GM19238 (cell line): ENCODE results near the gene IL6.
A peak's percentile ranks its signal among the peaks of the same experiment; 100 is the strongest.
"Not testable (repeated sequence)": the region's sequence is repeated elsewhere in the genome, so short reads cannot be mapped to it uniquely, and the experiment has no call there.

Source experiments
- DNase-seq: peaks from one replicate; pipeline ENCODE4 v3.0.0; 2011; ENCODE audit warnings: low spot score; ENCODE audit not compliant: insufficient read length

The IL6 gene

DNA sequence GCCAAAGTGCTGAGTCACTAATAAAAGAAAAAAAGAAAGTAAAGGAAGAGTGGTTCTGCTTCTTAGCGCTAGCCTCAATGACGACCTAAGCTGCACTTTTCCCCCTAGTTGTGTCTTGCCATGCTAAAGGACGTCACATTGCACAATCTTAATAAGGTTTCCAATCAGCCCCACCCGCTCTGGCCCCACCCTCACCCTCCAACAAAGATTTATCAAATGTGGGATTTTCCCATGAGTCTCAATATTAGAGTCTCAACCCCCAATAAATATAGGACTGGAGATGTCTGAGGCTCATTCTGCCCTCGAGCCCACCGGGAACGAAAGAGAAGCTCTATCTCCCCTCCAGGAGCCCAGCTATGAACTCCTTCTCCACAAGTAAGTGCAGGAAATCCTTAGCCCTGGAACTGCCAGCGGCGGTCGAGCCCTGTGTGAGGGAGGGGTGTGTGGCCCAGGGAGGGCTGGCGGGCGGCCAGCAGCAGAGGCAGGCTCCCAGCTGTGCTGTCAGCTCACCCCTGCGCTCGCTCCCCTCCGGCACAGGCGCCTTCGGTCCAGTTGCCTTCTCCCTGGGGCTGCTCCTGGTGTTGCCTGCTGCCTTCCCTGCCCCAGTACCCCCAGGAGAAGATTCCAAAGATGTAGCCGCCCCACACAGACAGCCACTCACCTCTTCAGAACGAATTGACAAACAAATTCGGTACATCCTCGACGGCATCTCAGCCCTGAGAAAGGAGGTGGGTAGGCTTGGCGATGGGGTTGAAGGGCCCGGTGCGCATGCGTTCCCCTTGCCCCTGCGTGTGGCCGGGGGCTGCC lies at the start of gene IL6:
Gene IL6 (plus strand): TSS at position 294 of the 807 bp plus-strand sequence. CDS start 63 bp downstream, at position 357.
- no peak for DNase-seq

DNA sequence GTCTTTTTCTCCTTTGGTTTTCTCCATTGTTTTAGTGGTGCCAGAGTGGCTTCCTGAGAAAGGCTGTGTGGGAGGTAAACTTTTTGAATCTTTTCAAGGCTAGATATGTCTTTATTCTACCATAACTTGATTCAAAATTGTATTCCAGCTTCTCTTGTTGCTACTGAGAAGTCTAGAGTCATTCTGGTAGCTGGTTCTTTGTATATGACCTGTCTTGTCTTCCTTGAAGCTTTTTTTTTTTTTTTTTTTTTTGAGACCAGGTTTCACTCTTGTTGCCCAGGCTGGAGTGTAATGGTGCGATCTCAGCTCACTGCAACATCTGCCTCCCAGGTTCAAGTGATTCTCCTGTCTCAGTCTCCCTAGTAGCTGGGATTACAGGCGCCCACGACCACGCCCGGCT lies 49.7 kb upstream of the IL6 start:
- DNase-seq: not testable (repeated sequence)

DNA sequence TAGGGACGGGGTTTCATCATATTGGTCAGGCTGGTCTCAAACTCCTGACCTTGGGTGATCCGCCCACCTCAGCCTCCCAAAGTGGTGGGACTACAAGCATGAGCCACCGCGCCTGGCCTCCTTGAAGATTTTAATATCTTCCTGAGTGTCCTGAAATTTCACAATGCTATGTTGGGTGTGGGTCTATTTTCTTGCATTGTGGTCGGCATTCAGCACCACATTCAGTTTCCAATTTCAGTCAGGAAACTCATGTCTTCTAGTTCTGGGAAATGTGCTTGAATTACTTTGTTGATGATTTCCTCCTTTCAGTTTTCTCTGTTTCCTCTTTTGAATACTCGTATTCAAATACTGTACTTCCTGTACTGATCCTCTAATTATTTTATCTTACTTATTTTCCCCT lies 49.3 kb upstream of the IL6 start:
- no peak for DNase-seq

DNA sequence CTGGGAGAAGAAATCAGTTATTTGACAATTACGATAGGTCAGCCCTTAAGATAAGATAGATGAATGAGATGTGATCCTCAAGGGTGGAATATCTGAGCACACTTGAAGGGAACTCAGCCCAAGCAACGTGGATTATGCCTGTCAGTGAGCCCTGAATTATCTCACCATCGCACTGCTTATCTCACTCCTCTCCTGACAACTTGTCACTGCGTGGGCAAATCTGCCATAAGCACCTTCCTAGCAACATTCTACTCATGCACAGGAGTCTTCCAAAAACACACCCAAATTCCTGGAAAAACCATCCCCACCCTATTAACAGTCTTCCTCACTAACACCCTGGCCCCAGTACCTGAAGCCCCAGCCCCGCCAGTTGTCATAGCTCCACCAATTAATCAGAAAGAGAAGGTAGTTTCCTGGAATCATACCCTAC lies 46.5 kb upstream of the IL6 start:
- DNase-seq: no peak

DNA sequence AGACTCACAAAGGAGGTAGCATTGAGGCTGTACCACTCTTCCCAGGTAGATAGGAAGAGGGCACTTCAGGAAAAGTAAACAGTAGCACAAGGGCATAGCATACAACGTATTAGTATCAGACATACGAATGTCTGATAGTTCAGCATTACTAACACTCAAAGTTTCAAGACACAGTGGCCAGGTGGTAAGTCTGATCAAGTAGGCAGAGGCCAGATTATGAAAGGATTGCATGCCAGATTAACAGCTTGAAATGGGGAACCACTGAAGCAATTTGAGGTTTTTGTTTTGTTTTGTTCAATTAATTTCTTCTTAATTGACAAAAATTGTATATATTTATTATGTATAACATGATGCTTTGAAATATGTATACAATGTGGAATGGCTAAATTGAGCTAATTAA lies 45.7 kb upstream of the IL6 start:
- no peak for DNase-seq

DNA sequence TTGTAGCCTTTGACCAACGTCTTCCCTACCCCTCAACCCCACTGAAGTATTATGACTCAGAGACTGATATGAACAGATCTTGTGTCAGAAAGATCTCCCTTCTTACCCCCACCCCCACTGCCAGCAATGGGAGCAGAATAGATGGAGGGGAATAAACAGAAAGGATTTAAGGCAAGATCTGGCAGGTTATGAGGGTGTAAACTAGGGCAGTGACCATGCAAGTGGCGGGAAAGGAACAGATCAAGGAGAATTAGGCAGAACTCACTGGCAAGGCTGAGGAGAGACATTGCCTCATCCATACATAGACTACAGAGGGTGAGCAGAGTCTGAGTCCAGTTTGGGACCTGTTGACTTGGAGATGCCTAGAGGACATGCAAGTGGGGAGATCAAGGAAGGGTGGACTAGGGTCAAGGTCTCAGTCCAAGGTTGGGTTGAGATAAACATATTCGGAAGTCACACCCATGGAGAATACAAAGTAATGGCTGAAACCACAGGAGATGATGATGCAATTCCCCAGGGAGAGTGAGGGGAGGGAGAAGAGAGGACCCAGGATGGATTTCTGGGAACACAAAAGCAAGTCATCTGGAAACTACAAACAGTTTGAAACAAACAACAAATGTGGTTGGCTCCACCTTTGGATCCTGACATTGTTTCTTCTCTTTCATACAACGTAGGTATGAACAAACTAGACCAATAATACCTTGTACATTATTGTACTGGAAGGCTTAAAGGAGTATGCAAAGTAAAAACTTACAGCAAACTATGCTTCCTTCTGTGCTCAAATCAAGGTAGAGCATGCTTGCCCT lies 44.9 kb upstream of the IL6 start:
- no peak for DNase-seq

DNA sequence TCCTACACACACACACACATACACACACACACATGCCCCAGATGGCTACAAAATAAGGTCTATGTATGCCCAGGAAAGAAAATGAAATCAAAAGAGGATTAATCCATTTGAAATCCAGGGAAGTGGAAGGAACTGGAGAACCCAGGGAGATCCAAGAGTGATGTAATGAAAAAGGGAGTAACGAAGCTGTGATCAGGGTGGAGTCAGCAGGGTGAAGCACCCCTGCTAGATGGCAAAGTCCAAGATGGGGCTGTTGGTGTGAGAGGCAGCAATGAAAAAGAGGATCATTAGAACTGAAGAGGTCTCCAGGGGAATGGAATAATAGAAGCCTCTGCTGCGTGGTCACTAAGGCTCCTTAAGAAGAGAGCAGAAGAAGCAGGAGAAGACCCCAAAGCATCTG lies 43.6 kb upstream of the IL6 start:
- DNase-seq: no peak

DNA sequence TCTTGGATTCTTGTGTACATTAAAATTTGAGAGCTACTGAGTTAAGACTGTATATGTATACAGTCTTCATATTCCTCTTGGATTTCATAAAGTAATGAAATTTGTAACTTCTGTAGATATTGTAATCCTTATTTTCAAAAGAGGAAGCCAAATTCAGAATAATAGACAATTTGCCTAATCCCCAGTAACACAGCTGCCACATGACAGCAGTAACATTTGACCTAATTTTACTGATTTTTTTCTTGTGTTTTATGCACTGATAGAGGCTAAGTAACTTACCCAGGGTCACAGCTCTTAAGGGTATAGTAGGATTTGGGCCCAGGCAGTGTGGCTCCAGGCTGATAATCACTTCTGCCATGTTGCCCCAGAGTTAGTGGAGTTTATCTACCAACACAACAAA lies 40.4 kb upstream of the IL6 start:
- no peak for DNase-seq

DNA sequence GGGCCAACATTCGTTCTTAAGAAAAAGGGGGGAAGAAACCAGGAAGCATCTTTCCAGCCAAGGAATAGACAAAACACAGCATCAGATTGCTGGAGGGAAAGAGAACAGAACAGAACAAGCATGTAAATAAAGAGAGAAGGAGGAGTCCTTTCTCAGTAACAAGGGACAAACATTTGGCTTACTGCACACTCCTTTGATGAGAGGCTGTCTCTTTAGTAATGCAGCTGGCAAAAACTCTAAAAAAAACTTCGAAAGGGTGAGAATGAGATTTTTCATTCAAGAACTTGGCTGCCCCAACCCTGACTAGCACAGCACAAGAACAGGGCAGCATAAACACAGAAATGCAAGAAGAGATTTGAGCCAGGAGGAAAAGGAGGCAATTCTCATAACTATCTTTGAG lies 38.9 kb upstream of the IL6 start:
- no peak for DNase-seq

DNA sequence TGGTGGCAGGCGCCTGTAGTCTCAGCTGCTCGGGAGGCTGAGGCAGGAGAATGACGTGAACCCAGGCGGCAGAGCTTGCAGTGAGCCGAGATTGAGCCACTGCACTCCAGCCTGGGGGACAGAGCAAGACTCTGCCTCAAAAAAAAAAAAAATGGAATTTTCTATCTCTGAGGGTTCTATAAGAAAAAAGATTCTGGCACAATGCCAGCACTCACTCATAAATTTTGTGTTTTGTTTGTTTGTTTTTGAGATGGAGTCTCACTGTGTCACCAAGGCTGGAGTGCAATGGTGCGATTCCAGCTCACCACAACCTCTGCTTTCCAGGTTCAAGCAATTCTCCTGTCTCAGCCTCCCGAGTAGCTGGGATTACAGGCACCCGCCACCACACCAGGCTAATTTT lies 38.1 kb upstream of the IL6 start:
- DNase-seq: not testable (repeated sequence)

DNA sequence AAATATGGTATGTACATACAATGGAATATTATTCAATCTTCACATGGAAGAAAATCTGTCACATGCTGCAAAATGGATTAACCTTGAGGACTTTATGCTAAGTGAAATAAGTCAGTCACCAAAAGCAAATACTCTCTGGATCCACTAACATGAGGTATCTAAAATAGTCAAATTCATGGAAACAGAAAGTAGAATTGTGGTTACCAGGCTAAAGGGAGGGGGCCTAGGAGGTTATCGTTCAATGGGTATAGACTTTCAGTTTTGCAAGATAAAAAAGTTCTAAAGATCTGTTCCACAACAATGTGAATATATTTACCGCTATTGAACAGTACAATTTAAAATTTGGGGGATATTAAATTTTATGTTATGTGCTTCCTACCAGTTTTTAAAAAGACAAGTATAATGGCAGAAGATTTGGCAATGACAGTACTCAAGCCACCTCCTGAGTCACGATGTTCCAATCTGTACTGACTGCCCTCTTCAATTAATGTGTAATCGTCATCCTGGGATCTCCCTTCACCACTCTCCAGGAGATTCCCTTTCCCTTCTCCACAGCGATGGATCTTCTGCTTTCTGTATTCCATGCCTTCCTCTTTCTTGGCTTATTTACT lies 32.3 kb upstream of the IL6 start:
- no peak for DNase-seq

DNA sequence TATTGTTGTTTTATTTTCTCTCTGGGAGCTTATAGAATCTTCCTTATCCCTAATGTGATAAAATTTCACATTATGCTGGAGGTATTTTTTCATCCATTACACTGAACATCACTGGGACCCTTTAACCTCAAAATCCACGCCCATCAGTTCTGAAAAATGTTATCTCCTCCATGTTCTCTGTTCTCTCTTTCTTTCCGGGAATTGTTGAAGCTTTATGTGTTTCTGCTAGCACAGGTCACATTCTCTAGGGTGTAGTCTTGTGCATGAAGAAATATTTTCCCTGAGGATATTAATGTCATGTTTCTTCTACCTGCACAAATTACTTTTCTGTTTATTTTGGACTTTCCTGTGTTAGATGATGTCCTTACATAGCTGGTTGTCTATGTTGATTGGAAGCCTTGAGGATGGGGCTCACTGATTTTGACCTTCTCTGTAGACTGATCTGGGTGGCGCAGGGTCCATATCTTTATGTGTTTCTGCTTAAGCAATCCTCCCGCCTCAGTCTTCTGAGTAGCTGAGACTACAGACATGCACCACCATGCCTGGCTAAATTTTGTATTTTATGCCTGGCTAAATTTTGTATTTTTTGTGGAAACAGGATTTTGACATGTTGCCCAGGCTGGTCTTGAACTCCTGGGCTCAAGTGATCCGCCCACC lies 31.4 kb upstream of the IL6 start:
- DNase-seq: no peak

DNA sequence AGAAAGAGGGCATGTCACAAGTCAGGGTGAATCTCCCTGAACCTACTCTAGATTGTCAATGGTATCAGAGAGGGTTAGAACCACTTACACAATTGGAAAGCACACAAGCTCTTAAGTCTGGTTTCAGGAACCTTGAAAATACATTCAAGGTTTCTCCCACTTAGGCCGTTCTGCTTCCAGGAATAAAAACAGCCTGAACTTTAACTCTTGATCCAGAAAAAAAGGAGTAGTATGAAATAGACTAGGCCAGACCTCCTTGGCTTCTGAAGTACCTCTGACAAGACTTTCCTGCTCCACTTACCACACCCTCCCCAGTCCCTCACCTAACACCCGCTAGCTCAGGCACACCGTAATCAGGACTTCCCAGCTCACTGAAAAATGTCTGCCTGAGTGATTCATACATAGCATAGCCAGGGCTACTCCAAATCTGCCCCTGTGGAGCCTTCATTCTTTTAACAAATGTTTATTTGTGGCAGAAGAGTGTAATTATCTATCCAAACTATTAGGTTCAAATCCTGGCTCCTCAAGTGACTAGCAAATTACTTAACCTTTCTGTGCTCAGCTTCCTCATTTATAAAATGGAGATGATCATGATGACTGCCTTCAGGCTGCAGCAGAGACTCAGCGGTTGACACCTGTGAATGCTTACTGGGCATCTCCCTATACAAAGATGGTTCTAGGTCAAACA lies 30.3 kb upstream of the IL6 start:
- DNase-seq: no peak

DNA sequence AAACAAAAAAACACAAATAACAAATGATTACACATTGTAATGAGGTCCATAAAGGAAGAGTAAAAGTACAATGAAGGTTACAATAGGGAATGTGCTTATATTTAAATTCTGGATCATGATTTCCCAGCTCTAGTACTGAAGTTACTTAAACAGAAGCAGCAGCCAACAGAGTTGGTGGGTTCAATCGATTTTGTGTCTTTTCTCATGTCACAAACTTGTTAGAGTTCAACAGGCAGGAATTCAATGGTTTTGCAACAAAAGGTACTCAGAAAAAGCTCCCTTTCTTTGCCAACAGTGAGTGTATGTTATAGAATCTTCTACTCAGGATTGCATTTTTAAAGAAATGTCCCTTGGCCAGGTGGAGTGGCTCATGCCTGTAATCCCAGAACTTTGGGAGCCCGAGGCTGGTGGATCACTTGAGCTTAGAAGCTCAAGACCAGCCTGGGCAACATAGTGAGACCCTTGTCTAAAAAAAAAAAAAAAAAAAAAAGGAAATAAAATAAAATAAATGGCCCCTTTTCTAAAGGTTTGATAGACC lies 29.6 kb upstream of the IL6 start:
- no peak for DNase-seq

DNA sequence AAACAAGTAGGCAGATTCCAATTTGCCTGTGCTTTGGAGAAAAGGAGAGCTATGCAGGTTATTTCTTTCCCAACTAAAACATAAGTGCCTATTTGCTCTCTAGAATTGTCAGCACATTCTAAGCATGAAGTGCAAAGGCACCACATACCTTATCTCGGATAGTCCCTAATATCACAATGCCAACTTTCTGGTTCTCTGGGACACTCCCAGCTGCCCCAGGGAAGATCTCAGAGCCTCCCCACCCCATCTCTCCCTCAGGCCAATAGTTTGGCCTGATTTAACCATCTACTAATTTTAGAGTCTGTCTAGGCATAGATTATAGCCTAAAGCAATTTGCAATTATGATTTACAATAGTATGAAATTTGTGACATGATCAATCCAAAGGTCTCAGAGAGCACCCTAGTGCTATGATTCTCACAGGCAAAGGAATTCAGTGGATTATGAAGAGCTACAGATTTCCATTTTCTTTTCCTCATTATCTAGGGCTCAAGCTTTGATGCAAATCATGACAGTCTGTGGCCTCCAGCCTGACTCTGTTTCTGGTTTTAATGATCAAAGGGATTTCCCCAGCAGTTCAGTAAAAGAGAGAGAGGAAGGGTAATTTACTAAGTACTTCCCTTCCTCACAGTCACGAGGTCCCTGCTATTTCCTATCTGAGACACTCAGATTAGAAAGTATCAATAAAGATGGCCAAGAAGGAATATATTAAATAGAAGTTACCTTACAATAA lies 29.0 kb upstream of the IL6 start:
- DNase-seq: peak; percentile 27

DNA sequence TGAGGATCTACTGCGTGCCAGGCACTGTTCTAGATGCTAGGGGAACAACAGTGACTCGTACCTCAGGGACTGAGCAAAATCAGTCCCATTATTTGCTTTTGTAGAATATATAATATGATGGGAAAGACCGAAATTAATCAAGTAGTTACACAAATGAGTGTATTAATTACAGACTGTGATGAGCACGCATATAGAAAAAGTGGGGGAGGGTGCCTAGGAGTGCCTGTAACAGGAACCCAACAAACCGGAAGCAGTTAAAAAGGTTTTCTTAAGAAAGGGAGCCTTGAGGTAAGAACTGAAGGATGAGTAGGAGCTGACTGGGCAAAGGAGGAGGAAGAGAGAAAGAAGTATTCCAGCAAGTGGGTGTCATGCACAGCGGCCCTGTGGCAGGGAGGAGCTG lies 28.2 kb upstream of the IL6 start:
- no peak for DNase-seq

DNA sequence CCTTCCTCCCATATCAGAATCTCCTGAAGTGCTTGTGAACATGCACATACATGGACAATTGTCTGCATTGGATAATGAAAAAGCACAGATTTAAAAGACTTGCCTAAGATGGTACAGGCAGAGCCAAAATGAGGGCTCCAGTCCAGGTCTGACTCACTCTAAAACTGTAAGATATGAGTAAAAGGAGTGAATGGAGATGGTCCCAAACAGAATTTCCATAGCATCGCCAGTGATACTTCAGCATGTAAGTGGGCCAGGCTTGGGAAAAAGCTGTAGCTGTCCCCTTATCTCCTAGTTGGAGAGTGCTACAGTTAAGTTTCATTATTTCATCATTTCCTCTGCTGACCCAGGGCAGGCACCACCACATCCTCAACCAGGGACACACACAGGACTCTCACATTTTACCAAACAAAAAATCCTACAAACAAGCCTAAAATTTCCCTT lies 26.4 kb upstream of the IL6 start:
- no peak for DNase-seq

DNA sequence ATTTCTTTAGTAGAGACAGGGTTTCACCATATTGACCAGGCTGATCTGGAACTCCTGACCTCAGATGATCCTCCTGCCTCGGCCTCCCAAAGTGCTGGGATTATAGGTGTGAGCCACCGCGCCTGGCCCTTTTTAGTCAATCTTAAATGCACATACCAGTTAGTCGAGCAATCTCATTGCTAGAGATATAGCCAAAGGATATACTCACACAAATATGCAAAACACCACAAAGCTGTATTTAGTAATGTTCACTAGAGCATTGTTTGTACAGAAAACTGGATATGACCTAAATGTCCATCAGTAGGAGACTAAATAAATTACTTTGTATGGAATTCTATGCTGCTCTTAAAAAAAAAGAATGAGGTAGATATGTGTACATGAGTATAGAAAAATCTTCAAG lies 24.5 kb upstream of the IL6 start:
- no peak for DNase-seq

DNA sequence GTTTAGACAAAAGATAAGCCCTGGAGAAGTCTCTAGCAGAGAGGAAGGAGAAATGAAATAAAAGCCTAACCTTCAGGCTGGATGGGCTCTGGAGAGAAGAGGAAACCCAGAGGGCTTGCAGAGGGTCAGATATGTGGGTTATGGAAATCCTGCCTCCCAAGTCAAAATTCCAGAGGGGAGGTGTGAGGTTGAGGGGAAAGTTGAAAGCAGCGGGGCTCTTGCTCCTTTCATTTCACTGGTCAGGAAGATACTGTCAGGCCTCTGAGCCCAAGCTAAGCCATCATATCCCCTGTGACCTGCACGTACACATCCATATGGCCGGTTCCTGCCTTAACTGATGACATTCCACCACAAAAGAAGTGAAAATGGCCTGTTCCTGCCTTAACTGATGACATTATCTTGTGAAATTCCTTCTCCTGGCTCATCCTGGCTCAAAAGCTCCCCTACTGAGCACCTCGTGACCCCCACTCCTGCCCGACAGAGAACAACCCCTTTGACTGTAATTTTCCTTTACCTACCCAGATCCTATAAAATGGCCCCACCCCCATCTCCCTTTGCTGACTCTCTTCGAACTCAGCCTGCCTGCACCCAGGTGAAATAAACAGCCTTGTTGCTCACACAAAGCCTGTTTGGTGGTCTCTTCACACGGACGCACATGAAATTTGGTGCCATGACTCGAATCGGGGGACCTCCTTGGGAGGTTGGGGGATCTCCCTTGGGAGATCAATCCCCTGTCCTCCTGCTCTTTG lies 23.7 kb upstream of the IL6 start:
- DNase-seq: not testable (repeated sequence)
